ENCODE results near the gene MRPL36.

Gene MRPL36

GRCh38 chr5:1749346-1750124 lies 50.1 kb downstream of the MRPL36 start:
- TF ChIP-seq CTCF (IDR thresholded peaks at IDR 0.05; ENCODE audit: low read depth, low read length): no peak
- no peak for DNase-seq (ENCODE audit: low read depth in 2 of 2)
- no peak overlapping the region for H3K4me3 ChIP-seq (replicated peaks in 1 of 2; ENCODE audit: low read depth in 2 of 2, low read length in 2 of 2)

- no peak for TF ChIP-seq CTCF (IDR thresholded peaks at IDR 0.05; ENCODE audit: low read depth, low read length)
- DNase-seq (ENCODE audit: low read depth in 2 of 2): no peak
- no peak overlapping the region for H3K4me3 ChIP-seq (replicated peaks in 1 of 2; ENCODE audit: low read depth in 2 of 2, low read length in 2 of 2)
Observed at GRCh38 chr5:1748845-1749244, 50.8 kb downstream of the MRPL36 start.

Data from cardiac fibroblast (primary cell).